H1 (cell line): ENCODE measurements around the gene CALML5.

ENCODE experiments used
- CBX8 ChIP-seq: fragments of 300-800, 300-1000 bp; sonication (generic); IDR thresholded peaks from 2 replicates; pipeline ENCODE4 v1.7.1; 2016; ENCODE audit warnings: low read depth, low read length, borderline replicate concordance
- HDAC6 ChIP-seq: IDR thresholded peaks from one replicate; pipeline ENCODE4 v1.7.1; 2012; ENCODE audit warnings: low read depth, mild to moderate bottlenecking, inconsistent platforms, low read length, moderate library complexity
- POLR2A ChIP-seq, 2 experiments: IDR thresholded peaks; 1 replicate in 1 of 2; 2 replicates in 1 of 2; pipeline ENCODE4 v1.6.1; 2011; ENCODE audit warnings: low read depth in 2 of 2, low read length in 2 of 2, mild to moderate bottlenecking in 2 of 2; ENCODE audit errors: control extremely low read depth in 1 of 2
- POLR2AphosphoS5 ChIP-seq: IDR thresholded peaks from 2 replicates; pipeline ENCODE4 v1.6.1; 2011; ENCODE audit warnings: low read depth, low read length
- RAD21 ChIP-seq, 2 experiments: IDR thresholded peaks in 1 of 2; conservative IDR thresholded peaks in 1 of 2; 2 replicates each; pipeline ENCODE4 v1.6.1; 2011; ENCODE audit warnings: low read depth in 2 of 2, low read length in 2 of 2, improper control_type of control experiment in 1 of 2, inconsistent platforms in 1 of 2, mild to moderate bottlenecking in 1 of 2, moderate library complexity in 1 of 2
- USF2 ChIP-seq: IDR thresholded peaks from 2 replicates; pipeline ENCODE4 v1.6.1; 2011; ENCODE audit warnings: low read length, improper control_type of control experiment
- TF ChIP-seq, protein P1 (sequence below): IDR thresholded peaks from 2 replicates; pipeline ENCODE4 v1.6.1; 2012; ENCODE audit warnings: inconsistent platforms
- TF ChIP-seq, protein P2 (sequence below), 3 experiments: IDR thresholded peaks; 1 replicate in 2 of 3; 2 replicates in 1 of 3; pipeline versions ENCODE4 v1.5.1 to v1.6.1; 2011; ENCODE audit warnings: low read length in 3 of 3, mild to moderate bottlenecking in 3 of 3, inconsistent platforms in 2 of 3, low read depth in 1 of 3, moderate library complexity in 1 of 3; ENCODE audit not compliant: insufficient read depth in 1 of 3; ENCODE audit errors: control extremely low read depth in 1 of 3

DNA sequence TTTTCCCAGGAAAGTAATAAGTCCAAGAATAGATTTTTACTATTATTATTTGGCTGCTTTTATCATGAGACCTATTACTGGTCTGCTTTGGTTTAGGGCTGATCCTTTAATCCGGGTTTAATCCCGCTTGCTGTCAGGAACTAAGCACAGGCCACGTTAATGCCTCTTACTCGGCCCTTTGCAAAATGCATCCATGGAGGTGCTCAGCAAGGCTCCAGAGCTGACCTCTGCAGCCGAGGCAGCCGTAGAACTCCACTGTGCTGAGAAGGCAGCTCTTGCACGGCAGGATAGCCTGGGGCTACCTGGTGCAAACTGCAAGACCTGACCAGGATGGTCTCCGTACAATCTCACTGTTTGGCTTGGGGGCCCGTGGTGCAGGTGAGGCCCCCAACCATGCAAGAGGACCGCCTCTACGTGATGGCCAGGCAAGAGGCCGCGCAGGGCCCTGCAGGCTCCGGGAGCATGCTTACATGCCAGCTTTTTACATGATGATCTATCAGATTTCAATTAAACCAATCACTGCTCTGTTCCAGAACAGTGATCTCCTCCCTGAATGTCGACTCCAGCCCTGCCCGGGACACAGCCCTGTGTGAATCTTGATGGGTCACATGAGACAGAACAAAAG, 15.0 kb upstream of the CALML5 start:
- no peak for TF ChIP-seq USF2
- no peak for TF ChIP-seq POLR2A (IDR thresholded peaks at IDR 0.05; ENCODE audit: control extremely low read depth in 1 of 2, low read depth in 2 of 2, low read length in 2 of 2)
- no peak for TF ChIP-seq POLR2AphosphoS5
- TF ChIP-seq HDAC6 = no peak
- TF ChIP-seq, protein P1, sequence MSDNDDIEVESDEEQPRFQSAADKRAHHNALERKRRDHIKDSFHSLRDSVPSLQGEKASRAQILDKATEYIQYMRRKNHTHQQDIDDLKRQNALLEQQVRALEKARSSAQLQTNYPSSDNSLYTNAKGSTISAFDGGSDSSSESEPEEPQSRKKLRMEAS = no peak
- no peak for TF ChIP-seq CBX8
- TF ChIP-seq RAD21 (IDR thresholded peaks at IDR 0.05 in 1 of 2, conservative IDR thresholded peaks at IDR 0.05 in 1 of 2; ENCODE audit: low read depth in 2 of 2, low read length in 2 of 2) = no peak
- TF ChIP-seq, protein P2, sequence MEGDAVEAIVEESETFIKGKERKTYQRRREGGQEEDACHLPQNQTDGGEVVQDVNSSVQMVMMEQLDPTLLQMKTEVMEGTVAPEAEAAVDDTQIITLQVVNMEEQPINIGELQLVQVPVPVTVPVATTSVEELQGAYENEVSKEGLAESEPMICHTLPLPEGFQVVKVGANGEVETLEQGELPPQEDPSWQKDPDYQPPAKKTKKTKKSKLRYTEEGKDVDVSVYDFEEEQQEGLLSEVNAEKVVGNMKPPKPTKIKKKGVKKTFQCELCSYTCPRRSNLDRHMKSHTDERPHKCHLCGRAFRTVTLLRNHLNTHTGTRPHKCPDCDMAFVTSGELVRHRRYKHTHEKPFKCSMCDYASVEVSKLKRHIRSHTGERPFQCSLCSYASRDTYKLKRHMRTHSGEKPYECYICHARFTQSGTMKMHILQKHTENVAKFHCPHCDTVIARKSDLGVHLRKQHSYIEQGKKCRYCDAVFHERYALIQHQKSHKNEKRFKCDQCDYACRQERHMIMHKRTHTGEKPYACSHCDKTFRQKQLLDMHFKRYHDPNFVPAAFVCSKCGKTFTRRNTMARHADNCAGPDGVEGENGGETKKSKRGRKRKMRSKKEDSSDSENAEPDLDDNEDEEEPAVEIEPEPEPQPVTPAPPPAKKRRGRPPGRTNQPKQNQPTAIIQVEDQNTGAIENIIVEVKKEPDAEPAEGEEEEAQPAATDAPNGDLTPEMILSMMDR (IDR thresholded peaks at IDR 0.05; ENCODE audit: control extremely low read depth in 1 of 3, insufficient read depth in 1 of 3, low read depth in 1 of 3, low read length in 3 of 3) = no peak
